GM12892 (cell line): Measurements from ENCODE around the gene NDUFA13.

Experiments
- POLR2A ChIP-seq: IDR thresholded peaks from 2 replicates; pipeline ENCODE4 v1.6.1; 2011; ENCODE audit warnings: low read depth, low read length, control low read depth
- POLR2AphosphoS5 ChIP-seq: IDR thresholded peaks from 2 replicates; pipeline ENCODE4 v1.6.1; 2011; ENCODE audit warnings: low read depth, low read length, control low read depth
- TAF1 ChIP-seq: IDR thresholded peaks from 2 replicates; pipeline ENCODE4 v1.6.1; 2011; ENCODE audit warnings: low read depth, mild to moderate bottlenecking, control low read depth, low read length, borderline replicate concordance

DNA sequence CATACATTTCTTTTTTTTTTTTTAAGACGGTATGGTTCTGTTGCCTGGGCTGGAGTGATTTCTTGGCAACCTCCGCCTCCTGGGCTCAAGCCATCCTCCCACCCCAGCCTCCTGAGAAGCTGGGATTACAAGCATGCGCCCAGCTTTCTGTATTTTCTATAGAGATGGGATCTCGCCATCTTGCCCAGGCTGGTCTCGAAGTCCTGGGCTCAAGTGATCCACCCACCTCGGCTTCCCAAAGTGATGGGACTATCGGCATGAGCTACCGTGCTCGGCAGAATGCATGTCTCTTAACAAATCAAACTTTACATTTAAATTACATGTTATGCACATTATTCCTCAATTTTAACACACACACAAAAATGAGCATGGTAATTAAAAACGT is 1.2 kb downstream of the NDUFA13 start:
- TF ChIP-seq POLR2A (no peak), POLR2AphosphoS5 (no peak), TAF1 (no peak)
